Astrocyte (in vitro differentiated cells and primary cell): ENCODE data around the gene ZNF19.

Experiments
- EZH2 ChIP-seq: IDR thresholded peaks from 2 replicates; pipeline ENCODE4 v1.6.1; 2012; ENCODE audit warnings: mild to moderate bottlenecking, low read length, inconsistent platforms; ENCODE audit not compliant: insufficient read depth
- TF ChIP-seq, protein P1 (sequence below): IDR thresholded peaks from 2 replicates; pipeline ENCODE4 v1.5.1; 2011; ENCODE audit warnings: low read depth, mild to moderate bottlenecking, inconsistent platforms, low read length, moderate library complexity; ENCODE audit not compliant: insufficient read depth

DNA sequence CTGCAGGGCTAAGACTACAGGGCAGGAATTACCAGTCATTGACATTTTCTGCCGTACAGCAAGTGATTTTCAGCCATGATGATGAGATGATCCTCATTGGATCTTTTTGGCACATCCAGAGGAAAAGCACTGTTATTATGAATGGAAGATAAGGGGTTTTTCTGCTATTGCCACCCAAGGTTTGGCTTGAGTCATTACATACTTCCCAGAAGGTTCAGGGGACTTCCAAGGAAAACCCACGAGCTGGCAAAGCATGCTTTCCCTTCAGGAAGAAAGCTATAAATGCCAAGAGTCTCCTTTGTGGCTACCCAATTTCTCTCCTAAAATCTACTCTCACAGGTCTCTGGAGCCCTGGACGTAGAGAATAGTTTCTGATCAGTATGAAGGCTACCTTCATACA is 43.2 kb upstream of the ZNF19 start:
- TF ChIP-seq, protein P1, sequence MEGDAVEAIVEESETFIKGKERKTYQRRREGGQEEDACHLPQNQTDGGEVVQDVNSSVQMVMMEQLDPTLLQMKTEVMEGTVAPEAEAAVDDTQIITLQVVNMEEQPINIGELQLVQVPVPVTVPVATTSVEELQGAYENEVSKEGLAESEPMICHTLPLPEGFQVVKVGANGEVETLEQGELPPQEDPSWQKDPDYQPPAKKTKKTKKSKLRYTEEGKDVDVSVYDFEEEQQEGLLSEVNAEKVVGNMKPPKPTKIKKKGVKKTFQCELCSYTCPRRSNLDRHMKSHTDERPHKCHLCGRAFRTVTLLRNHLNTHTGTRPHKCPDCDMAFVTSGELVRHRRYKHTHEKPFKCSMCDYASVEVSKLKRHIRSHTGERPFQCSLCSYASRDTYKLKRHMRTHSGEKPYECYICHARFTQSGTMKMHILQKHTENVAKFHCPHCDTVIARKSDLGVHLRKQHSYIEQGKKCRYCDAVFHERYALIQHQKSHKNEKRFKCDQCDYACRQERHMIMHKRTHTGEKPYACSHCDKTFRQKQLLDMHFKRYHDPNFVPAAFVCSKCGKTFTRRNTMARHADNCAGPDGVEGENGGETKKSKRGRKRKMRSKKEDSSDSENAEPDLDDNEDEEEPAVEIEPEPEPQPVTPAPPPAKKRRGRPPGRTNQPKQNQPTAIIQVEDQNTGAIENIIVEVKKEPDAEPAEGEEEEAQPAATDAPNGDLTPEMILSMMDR: no peak
- no peak for TF ChIP-seq EZH2
